SW 1271 (cell line): ENCODE measurements around the gene LSAMP.
A peak's percentile ranks its signal among the peaks of the same experiment; 100 is the strongest.
"Not testable (repeated sequence)": the region's sequence is repeated elsewhere in the genome, so short reads cannot be mapped to it uniquely, and the experiment has no call there.

Experiments used
- DNase-seq, 2 experiments: peaks; one replicate each; lab custom pipeline; 2025; lab: John Stamatoyannopoulos, UW

The LSAMP gene

GRCh38 chr3:116102037-116102436 lies 343.2 kb downstream of the LSAMP start:
- DNase-seq: no peak

DNA sequence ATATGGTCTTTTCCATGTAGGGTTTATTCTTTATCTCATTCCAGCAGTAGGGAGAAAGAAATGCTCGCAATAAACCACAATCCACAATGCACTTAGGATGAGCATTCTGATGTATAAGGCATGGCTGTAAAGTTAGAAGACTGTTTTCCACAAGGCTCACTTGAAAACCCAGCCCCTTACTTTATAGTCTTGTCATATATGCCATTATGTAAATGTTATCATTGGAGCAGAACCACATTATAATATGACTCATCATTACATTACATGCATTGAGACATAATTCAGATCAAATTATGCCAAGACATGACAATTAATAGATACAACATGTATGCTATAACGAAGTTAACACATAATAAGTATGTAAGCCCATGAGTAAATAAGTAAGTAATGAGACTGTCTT lies 348.1 kb downstream of the LSAMP start:
- no peak for DNase-seq

DNA sequence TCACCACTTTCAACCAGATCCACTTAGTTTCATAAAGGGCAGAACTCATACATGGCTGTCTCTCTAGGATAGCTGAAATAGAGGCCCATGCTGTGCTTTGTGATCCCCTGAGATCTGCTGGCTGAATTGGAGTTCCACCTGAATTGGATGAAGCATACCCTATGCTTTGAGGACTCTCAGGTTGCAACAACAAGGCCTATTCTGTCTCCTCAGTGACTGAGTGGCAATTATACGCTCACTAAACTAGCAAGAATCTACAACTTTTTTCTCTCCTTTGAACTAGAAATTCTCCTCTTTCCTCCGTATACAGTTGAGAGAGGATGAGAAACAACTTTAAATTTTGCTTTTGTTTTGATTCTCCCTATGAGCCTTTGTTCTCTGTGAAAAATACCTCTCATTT lies 348.7 kb downstream of the LSAMP start:
- DNase-seq: no peak

DNA sequence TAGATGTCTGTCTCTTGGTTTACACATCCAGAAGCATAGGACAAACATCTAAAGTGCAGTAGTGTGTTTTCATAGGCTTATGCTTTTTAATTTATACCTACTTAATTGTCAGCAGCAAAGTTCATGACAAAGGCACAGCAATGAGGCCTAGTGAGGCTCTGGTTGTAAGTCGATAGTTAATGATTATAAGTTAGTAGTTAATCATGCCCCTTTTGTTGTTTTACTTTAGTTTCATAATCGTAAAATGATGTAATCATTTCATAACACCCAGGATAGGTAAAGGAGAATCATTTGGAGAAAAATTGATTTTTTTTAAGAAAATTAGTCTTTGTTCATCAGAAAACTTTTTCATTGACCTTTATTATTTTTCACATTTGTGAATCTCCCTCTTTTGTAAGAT lies 351.9 kb downstream of the LSAMP start:
- DNase-seq: no peak

DNA sequence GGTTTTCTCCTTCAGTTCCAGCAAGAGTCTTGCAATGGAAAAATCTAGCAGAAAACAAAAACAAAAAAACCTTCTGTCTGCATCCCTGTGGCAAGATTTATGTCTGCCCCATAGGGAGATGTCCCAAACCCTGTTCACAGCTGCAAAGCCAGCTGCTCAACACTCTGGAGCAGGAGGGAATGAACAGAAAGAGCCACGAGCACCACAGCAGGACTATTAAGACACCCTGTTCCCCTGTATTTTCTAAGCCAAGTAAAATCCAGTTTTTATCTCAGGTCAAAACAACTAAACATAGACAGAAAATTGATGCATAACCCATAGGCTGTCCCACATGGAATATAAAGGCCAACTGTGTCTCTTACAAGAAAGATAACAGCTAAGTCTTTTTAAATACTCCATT lies 357.9 kb downstream of the LSAMP start:
- no peak for DNase-seq

DNA sequence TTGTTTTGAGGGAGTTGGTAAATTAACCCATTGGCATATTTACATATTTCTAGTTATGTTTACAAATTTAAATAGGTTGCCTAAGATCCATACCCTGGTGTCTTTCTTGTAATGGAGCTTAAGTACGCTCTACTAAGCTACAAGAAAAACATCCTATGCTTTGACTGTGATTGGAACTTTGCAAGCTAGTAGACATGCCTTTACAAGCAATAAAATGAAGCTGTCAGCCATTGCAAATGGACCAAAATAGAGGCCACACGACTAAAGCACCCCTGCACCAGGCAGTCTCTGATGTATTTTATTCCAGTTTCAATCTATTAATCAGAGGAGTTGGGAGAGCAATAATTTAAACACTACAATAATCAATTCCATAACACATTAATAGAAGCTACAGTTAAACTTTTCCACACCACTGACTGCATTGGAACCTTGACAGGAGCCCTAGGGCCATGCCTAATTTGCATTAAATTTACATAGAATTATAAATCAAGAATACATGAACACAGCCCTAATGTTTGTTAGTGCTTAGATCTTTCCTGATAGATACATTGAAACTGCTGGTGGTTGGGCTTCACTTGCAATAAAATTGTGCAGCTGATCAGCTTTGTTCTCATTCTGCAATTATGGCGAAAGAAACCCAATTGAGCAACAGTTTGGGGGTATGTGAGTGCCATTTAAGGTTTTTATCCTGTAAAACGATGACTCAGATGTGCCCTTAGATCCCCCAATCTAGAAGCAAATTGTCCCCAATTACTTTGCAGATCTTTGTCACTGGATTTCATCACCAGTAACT lies 360.1 kb downstream of the LSAMP start:
- DNase-seq: no peak

DNA sequence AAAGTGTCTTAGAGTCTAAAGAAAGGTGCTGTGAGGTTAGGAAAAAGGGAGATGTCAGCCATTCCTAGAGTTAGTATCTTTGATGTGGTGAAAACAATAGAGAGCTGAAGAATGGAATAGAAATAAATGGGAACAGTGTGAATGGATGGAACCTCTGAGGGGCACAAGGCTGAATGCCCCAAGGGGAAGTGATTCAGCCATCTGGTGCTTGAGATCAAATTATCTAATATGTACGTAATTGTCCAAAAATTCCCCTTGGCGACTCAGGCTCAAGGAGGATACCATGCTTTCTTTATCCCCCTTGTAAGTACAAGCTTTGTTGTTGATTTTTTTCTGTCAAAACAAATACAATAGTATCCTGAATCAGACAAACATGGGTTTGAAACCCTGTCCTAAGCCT lies 361.6 kb downstream of the LSAMP start:
- DNase-seq: no peak

DNA sequence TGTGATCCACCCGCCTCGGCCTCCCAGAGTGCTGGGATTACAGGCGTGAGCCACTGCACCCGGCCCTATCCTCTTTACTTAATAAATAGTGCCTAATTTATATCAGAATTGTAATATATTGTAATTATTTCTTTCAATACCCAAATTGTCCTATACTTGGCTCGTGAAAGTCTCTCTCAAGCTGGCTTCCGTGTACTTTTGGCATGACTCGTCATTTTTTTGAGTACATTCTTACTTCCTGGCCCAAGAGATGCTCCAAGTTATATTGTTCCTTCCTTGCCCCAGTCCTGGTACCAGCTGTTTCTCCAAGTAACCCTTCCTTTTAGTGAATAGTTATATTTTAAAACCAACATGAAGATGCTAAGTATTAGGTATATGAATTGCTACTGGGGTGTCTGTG lies 366.7 kb downstream of the LSAMP start:
- DNase-seq: no peak

- no peak for DNase-seq
Observed at GRCh38 chr3:116077557-116077956, 367.7 kb downstream of the LSAMP start.

DNA sequence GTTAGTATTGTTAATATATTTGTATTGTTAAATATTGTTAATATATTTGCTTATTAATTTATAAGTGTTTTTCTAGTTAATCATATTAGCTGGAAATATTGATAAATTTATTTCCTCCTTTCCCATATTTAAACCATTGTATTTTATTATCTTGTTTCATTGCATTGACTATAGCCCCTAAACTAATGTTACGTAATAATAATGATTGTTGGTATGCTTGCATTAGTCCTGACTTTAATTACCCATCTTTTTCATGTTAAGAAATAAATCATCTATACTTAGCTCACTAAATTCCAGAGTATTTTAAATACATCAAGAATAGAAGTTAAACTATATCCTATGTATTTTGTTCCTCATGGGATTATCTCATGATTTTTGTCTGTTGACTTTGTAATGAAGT lies 368.2 kb downstream of the LSAMP start:
- no peak for DNase-seq

GRCh38 chr3:116070516-116071278 lies 374.6 kb downstream of the LSAMP start:
- DNase-seq: not testable (repeated sequence)

DNA sequence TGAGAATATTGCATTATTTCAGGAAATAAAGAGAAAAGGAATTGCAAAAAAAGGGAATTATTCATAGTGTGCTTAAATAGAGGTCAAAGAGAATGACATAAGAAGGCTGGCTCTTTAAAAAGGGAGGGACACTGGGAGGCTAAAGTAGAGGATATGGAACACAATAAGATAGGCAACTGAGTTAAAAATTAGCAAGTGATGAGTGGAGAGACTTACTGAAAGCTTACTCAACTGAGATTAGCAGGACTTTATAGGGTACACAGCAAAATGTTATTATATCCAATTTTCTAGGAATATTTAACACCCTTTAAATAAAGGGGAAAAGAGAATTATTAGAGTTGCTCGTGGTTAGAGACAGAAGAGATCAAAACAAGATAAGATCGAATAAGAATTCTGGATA lies 375.2 kb downstream of the LSAMP start:
- DNase-seq: no peak

DNA sequence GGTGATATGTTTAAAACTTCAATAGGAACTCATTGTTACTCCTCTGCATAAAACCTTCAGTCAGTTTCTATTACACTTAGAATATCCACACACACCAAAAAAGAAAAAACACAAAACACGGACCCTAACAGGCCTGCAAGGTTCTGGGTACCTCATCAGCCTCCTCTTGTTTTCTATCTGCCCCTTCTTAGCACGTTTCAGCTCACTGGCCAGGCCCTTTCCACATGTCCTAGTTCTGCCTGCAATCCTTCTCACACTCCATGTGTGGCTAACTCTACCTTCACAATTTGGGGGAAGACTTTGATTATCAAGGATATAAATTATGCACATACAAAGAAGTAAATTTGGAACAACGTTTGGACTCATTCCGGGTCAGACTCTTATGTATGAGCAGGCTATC lies 376.3 kb downstream of the LSAMP start:
- DNase-seq: no peak

DNA sequence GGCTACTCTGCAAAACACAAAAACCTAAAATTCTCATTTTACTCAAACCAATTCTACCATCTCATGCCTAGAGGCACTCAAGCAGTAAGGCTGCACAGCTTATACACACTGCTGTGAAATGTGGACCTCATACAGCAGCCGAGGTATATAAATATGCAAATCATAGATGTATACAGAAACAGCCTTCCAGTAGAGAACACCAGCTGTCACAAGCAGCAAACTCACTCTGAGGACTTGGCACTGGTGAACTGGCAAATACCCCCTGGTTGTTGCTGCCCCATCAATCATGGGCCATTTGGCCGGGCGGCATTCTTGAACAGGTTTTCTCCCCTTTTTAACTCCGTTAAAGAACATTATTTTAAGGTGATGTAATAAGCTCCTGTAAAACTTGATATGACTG lies 378.0 kb downstream of the LSAMP start:
- no peak for DNase-seq

- no peak for DNase-seq
Observed at GRCh38 chr3:116065501-116065900, 379.8 kb downstream of the LSAMP start.

GRCh38 chr3:116064646-116065045 lies 380.6 kb downstream of the LSAMP start:
- no peak for DNase-seq

DNA sequence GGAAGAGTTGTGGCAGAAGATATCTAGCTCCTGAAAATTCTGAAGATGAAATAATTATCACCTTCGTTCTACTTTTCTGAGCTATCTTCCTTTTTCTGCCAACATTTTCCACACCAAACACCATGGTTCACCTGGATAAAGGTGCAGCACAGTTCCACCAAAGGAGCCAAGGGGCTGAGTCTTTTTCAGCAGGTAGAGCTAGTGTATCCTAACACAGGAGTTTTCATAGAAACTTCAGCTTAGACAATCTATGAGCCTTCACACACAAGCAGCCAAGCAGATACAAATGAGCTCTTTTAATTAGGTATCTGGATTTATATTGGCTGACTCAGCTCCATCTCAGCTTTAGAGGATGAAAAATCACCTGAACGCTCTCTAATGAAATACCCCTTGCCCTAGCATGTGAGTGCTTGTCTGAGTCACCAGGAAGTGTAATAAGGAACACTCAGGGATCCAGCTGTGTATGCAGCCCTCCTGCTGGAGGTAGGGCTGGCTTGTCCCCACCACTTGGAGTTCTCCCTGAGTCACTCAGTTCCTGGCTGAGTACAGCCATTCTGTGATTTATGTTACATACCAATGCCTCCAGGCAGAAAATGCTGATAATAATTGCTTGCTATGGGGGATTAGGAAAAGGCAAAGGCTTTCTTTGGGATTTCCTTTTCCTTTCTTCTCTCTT lies 385.7 kb downstream of the LSAMP start:
- peak; percentile 60 to 89 for DNase-seq

DNA sequence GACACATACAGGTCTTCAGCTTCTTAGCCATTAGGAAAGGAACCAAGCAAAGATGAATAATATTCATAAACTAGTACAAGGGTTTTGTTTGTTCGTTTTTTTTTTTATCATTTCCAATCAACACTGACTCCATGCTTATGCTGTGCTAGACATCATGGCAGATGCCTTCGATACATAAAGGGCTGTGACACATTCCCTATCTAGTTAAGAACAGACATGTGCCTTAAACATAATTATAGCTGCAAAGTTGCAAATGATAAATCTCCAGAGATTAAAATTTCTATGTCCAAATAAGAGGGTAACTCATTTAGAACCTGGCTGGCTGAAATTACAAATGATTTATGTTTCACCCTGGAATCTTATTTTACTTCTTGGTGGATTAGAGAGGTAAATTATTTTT lies 386.4 kb downstream of the LSAMP start:
- DNase-seq: no peak

- DNase-seq: no peak
Observed at GRCh38 chr3:116057400-116058006, 387.8 kb downstream of the LSAMP start.

- no peak for DNase-seq
Observed at GRCh38 chr3:116056280-116056679, 389.0 kb downstream of the LSAMP start.

- DNase-seq: no peak
Observed at GRCh38 chr3:116053017-116053416, 392.3 kb downstream of the LSAMP start.

- no peak for DNase-seq
Observed at GRCh38 chr3:116052602-116053001, 392.7 kb downstream of the LSAMP start.

DNA sequence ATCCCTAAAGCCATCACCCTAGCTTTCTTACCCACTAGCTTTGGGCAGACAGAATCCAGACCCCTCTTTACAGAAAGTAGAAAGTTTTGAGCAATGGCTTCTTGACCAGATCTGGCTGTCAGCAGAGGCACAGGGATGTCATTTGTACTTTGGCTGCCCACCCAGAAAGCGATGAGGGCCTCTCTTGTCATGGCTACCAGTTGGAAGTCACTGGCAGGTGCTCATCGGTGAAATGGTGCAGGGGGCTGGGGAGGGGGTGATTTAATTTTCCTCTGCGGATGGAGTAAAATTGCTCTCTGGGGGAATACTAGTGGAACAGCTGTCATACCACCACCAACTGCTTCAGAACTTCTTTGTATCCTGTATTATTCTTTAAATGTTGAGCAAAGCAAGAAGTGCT lies 393.7 kb downstream of the LSAMP start:
- no peak for DNase-seq
